Measurements from ENCODE around the gene CYP4F2.
"Not testable (repeated sequence)": the region's sequence is repeated elsewhere in the genome, so short reads cannot be mapped to it uniquely, and the experiment has no call there.

DNA sequence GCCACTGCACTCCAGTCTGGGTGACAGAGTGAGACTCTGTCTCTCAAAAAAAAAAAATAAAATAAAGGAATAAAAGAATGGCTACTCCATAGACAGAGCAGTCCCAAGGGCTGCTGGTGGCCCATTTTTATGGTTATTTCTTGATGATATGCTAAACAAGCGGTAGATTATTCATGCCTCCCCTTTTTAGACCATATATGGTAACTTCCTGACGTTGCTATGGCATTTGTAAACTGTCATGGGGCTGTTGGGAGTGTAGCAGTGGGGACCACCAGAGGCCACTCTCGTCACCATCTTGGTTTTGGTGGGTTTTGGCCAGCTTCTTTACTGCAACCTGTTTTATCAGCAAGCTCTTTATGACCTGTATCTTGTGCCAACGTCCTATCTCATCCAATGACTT lies 58.0 kb downstream of the CYP4F2 start:
- not testable (repeated sequence) for TF ChIP-seq EP300 (conservative IDR thresholded peaks at IDR 0.05; ENCODE audit: poor library complexity, severe bottlenecking); MXI1 (conservative IDR thresholded peaks at IDR 0.05; ENCODE audit: poor library complexity, severe bottlenecking); POLR2AphosphoS5 (IDR thresholded peaks at IDR 0.05)
- TF ChIP-seq, protein P1, sequence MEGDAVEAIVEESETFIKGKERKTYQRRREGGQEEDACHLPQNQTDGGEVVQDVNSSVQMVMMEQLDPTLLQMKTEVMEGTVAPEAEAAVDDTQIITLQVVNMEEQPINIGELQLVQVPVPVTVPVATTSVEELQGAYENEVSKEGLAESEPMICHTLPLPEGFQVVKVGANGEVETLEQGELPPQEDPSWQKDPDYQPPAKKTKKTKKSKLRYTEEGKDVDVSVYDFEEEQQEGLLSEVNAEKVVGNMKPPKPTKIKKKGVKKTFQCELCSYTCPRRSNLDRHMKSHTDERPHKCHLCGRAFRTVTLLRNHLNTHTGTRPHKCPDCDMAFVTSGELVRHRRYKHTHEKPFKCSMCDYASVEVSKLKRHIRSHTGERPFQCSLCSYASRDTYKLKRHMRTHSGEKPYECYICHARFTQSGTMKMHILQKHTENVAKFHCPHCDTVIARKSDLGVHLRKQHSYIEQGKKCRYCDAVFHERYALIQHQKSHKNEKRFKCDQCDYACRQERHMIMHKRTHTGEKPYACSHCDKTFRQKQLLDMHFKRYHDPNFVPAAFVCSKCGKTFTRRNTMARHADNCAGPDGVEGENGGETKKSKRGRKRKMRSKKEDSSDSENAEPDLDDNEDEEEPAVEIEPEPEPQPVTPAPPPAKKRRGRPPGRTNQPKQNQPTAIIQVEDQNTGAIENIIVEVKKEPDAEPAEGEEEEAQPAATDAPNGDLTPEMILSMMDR (IDR thresholded peaks at IDR 0.05; ENCODE audit: poor library complexity, severe bottlenecking), result not testable (repeated sequence)

Measured in neural cell (in vitro differentiated cells).